Measurements from ENCODE around the gene UBALD2. TPM values are rescaled to one million over a fixed set of nuclear protein-coding genes. Genes with fewer than 3 reads are reported as not detected.
"Not testable (repeated sequence)": the region's sequence is repeated elsewhere in the genome, so short reads cannot be mapped to it uniquely, and the experiment has no call there.

UBALD2 gene
- polyA plus RNA-seq, 1 donor (not counting 4 experiments of a cell fraction or from before 2014, with no cell fraction given) = 33.9 TPM

DNA sequence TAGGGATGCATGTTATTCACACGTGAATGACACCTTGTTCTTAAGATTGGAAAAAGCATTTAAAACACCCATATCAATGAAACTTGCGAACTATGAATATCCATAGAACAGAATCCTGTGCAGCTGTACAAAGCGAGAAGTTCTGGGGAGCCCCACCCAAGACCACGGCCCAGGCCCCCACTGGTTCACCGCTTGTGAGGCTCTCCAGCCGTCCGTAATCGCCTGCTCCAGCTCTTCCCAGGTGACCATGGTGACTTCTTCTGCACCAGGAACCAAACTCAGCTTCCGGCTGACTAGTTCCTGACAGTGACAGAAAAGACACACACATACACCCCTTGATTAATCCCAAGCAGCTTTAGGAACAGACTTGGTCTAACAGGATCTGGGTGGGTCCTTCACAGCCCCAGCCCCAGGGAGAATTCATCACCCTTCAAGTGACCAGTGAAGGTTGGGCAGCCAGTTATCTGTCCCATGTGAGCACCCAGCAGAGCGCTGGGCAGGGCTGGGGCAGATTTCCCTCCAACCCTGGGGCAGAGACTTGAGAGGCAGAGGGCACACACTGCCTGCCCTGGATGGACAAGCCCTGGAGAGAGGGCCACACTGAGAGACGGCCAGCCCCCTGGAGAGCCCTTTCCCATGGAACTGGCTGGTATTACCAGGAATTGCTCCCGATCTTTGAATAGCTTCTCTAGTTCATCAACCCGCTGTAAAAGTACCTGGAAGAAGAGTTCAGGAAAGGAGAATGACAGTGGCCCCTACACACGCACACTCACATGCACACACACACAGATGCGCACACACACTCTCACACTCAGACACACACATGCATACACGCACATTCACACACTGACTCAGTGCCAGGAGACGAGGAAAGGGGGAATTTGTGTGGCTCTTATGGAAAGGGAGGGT lies 39.3 kb downstream of the UBALD2 start:
- Histone ChIP-seq H3K27me3 (ENCODE audit: control insufficient read depth, extremely low read depth, insufficient read depth, low read length) (no peaks in the 10 kb centered on the region), H3K27ac (ENCODE audit: control insufficient read depth, insufficient read depth, low read length) (no peak overlapping the region), H3K79me2 (ENCODE audit: control insufficient read depth, insufficient read depth, low read length) (no peaks in the 10 kb centered on the region), H3K36me3 (ENCODE audit: control insufficient read depth in 2 of 2, extremely low read depth in 1 of 2, insufficient read depth in 2 of 2, low read length in 2 of 2) (peaks cover 1 to 4% of the 10 kb centered on the region in 2 experiments), H3K4me3 (ENCODE audit: control insufficient read depth in 2 of 3, extremely low read depth in 1 of 3, insufficient read depth in 2 of 3, low read depth in 1 of 3, low read length in 3 of 3) (no peak overlapping the region), H3K9me3 (ENCODE audit: control insufficient read depth, low read depth, low read length) (no peaks in the 10 kb centered on the region), H3K9me1 (ENCODE audit: control insufficient read depth, extremely low read depth, insufficient read depth, low read length) (no peaks in the 10 kb centered on the region), H3K4me1 (ENCODE audit: control insufficient read depth, extremely low read depth, insufficient read depth, low read length) (no peaks in the 10 kb centered on the region), H3K4me2 (ENCODE audit: control insufficient read depth, extremely low read depth, insufficient read depth, low read depth, low read length) (no peak overlapping the region), H3K9ac (ENCODE audit: control insufficient read depth, extremely low read depth, insufficient read depth, low read length) (no peak overlapping the region), H4K20me1 (ENCODE audit: control insufficient read depth, extremely low read depth, insufficient read depth, low read length) (no peaks in the 10 kb centered on the region), H2AFZ (ENCODE audit: control insufficient read depth, low read length) (no peak overlapping the region)
- DNase-seq (ENCODE audit: low read depth, low spot score) (no peak), FAIRE-seq (no peak)
- no peak for TF ChIP-seq EZH2 (IDR thresholded peaks at IDR 0.05; ENCODE audit: low read length)
- TF ChIP-seq, protein P1, sequence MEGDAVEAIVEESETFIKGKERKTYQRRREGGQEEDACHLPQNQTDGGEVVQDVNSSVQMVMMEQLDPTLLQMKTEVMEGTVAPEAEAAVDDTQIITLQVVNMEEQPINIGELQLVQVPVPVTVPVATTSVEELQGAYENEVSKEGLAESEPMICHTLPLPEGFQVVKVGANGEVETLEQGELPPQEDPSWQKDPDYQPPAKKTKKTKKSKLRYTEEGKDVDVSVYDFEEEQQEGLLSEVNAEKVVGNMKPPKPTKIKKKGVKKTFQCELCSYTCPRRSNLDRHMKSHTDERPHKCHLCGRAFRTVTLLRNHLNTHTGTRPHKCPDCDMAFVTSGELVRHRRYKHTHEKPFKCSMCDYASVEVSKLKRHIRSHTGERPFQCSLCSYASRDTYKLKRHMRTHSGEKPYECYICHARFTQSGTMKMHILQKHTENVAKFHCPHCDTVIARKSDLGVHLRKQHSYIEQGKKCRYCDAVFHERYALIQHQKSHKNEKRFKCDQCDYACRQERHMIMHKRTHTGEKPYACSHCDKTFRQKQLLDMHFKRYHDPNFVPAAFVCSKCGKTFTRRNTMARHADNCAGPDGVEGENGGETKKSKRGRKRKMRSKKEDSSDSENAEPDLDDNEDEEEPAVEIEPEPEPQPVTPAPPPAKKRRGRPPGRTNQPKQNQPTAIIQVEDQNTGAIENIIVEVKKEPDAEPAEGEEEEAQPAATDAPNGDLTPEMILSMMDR (optimal IDR thresholded peaks at IDR 0.05 in 1 of 3, IDR thresholded peaks at IDR 0.05 in 1 of 3, conservative IDR thresholded peaks at IDR 0.05 in 1 of 3; ENCODE audit: extremely low read depth in 1 of 3, insufficient read depth in 2 of 3, low read length in 3 of 3) = no peak
- dilution Hi-C loops (cut with MboI; ENCODE audit: extremely low pct_ligation_motif_present, low sequenced_read_pairs) = no loop called here

DNA sequence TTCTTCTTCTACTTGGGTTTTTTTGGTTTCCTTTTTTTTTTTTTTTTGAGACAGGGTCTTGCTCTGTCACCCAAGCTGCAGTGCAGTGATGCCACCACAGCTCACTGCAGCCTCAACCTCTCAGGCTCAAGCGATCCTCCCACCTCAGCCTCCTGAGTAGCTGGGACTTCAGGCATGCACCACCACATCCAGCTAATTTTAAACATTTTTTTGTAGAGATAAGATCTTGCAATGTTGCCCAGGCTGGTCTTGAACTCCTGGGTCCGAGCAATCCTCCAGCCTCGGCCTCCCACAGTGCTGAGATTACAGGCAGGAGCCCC lies 39.9 kb downstream of the UBALD2 start:
- H3K9ac ChIP-seq (ENCODE audit: control insufficient read depth, extremely low read depth, insufficient read depth, low read length); dilution Hi-C loops (cut with MboI; ENCODE audit: extremely low pct_ligation_motif_present, low sequenced_read_pairs): not testable (repeated sequence)

More for the DNA sequence above, 39.9 kb downstream of the UBALD2 start:
- DNase-seq (ENCODE audit: low read depth, low spot score); H2AFZ ChIP-seq (ENCODE audit: control insufficient read depth, low read length); H3K9me3 ChIP-seq (ENCODE audit: control insufficient read depth, low read depth, low read length); H3K9me1 ChIP-seq (ENCODE audit: control insufficient read depth, extremely low read depth, insufficient read depth, low read length); H3K27ac ChIP-seq (ENCODE audit: control insufficient read depth, insufficient read depth, low read length); FAIRE-seq; H3K27me3 ChIP-seq (ENCODE audit: control insufficient read depth, extremely low read depth, insufficient read depth, low read length); H3K36me3 ChIP-seq (ENCODE audit: control insufficient read depth in 2 of 2, extremely low read depth in 1 of 2, insufficient read depth in 2 of 2, low read length in 2 of 2); H4K20me1 ChIP-seq (ENCODE audit: control insufficient read depth, extremely low read depth, insufficient read depth, low read length); H3K79me2 ChIP-seq (ENCODE audit: control insufficient read depth, insufficient read depth, low read length); H3K4me1 ChIP-seq (ENCODE audit: control insufficient read depth, extremely low read depth, insufficient read depth, low read length); H3K4me3 ChIP-seq (ENCODE audit: control insufficient read depth in 2 of 3, extremely low read depth in 1 of 3, insufficient read depth in 2 of 3, low read depth in 1 of 3, low read length in 3 of 3); H3K4me2 ChIP-seq (ENCODE audit: control insufficient read depth, extremely low read depth, insufficient read depth, low read depth, low read length): not testable (repeated sequence)

Measured in keratinocyte (primary cell).